ENCODE measurements around the gene MAP1LC3A.

- no peak for TF ChIP-seq CTCF (IDR thresholded peaks at IDR 0.05; ENCODE audit: low read depth, low read length)
- TF ChIP-seq EZH2phosphoT487 (IDR thresholded peaks at IDR 0.05; ENCODE audit: low read depth): no peak
Observed at GRCh38 chr20:34578521-34578920, 20.0 kb downstream of the MAP1LC3A start.
